A549 (cell line): Measurements from ENCODE around the gene OPCML.

Source experiments
- BHLHE40 ChIP-seq: IDR thresholded peaks from 2 replicates; pipeline ENCODE4 v1.6.1; 2012; ENCODE audit warnings: low read depth, low read length, inconsistent platforms
- CBX8 ChIP-seq: fragments of 200-600 bp; sonication (generic); IDR thresholded peaks from 2 replicates; pipeline ENCODE4 v1.6.1; 2016
- EP300 ChIP-seq, 2 experiments: fragments of >200 bp; sonication (Bioruptor Twin); formaldehyde crosslinking; IDR thresholded peaks; 2 replicates in 1 of 2; 3 replicates in 1 of 2; pipeline ENCODE4 v1.6.1; 2016 to 2017
- PHF8 ChIP-seq: fragments of 200-600 bp; sonication (generic); IDR thresholded peaks from 2 replicates; pipeline ENCODE4 v1.6.1; 2016; ENCODE audit warnings: low read depth, mild to moderate bottlenecking, antibody characterized with exemption, moderate library complexity, borderline replicate concordance
- POLR2AphosphoS2 ChIP-seq: conservative IDR thresholded peaks from 2 replicates; pipeline ENCODE4 v1.6.1; 2012; ENCODE audit warnings: low read length, improper control_type of control experiment, inconsistent platforms
- RAD21 ChIP-seq, 2 experiments: fragments of >200 bp in 1 of 2; sonication (Bioruptor Twin) in 1 of 2; formaldehyde crosslinking in 1 of 2; IDR thresholded peaks in 1 of 2; conservative IDR thresholded peaks in 1 of 2; 2 replicates in 1 of 2; 3 replicates in 1 of 2; pipeline ENCODE4 v1.6.1; 2012 to 2018; ENCODE audit warnings: inconsistent platforms in 1 of 2
- RARB ChIP-seq: fragments of 250-450 bp; sonication (Bioruptor Pico); IDR thresholded peaks from 2 replicates; pipeline ENCODE4 v1.8.0; 2021; ENCODE audit warnings: mild to moderate bottlenecking, moderate library complexity
- RCOR1 ChIP-seq: fragments of 150-350 bp; IDR thresholded peaks from 2 replicates; pipeline ENCODE4 v1.6.1; 2014; ENCODE audit warnings: antibody characterized with exemption, low read length, low read depth
- TF ChIP-seq, protein P1 (sequence below): fragments of >200 bp; sonication (Bioruptor Twin); formaldehyde crosslinking; IDR thresholded peaks from 3 replicates; pipeline ENCODE4 v1.5.1; 2016
- TF ChIP-seq, protein P2 (sequence below): IDR thresholded peaks from 2 replicates; pipeline ENCODE4 v1.6.1; 2012
- TF ChIP-seq, protein P3 (sequence below): fragments of >200 bp; sonication (Bioruptor Twin); formaldehyde crosslinking; IDR thresholded peaks from 3 replicates; pipeline ENCODE4 v1.6.1; 2016
- TF ChIP-seq, protein P4 (sequence below): IDR thresholded peaks from 2 replicates; pipeline ENCODE4 v1.6.1; 2012
- TF ChIP-seq, protein P5 (sequence below): fragments of 200-600 bp; sonication (generic); IDR thresholded peaks from 2 replicates; pipeline ENCODE4 v1.6.1; 2016; ENCODE audit warnings: antibody characterized with exemption, mild to moderate bottlenecking, moderate library complexity

DNA sequence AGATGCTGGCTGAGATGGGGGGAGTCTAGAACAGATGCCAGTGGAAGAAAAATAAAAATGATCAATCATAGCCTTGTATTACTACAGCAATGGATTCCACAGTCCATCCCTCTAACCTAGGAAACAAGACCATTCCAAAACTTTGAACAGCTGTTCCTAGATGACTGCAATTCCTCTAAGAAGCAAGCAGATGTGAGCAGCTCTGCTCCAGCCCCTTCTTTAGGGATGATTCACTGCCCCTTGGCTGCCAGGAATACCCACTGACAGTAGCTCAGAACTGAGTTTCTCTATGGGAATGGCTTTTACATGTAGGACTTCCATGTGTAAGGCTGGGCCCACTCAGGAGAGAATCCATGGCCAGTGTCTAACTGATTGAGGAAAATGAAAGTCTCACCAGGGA lies 943.9 kb downstream of the OPCML start:
- TF ChIP-seq, protein P1, sequence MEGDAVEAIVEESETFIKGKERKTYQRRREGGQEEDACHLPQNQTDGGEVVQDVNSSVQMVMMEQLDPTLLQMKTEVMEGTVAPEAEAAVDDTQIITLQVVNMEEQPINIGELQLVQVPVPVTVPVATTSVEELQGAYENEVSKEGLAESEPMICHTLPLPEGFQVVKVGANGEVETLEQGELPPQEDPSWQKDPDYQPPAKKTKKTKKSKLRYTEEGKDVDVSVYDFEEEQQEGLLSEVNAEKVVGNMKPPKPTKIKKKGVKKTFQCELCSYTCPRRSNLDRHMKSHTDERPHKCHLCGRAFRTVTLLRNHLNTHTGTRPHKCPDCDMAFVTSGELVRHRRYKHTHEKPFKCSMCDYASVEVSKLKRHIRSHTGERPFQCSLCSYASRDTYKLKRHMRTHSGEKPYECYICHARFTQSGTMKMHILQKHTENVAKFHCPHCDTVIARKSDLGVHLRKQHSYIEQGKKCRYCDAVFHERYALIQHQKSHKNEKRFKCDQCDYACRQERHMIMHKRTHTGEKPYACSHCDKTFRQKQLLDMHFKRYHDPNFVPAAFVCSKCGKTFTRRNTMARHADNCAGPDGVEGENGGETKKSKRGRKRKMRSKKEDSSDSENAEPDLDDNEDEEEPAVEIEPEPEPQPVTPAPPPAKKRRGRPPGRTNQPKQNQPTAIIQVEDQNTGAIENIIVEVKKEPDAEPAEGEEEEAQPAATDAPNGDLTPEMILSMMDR = no peak
- TF ChIP-seq PHF8 = no peak
- no peak for TF ChIP-seq RARB (CRISPR knock-in tag)
- TF ChIP-seq EP300 (IDR thresholded peaks at IDR 0.05) = no peak
- TF ChIP-seq RCOR1 = no peak
- no peak for TF ChIP-seq CBX8
- TF ChIP-seq, protein P2, sequence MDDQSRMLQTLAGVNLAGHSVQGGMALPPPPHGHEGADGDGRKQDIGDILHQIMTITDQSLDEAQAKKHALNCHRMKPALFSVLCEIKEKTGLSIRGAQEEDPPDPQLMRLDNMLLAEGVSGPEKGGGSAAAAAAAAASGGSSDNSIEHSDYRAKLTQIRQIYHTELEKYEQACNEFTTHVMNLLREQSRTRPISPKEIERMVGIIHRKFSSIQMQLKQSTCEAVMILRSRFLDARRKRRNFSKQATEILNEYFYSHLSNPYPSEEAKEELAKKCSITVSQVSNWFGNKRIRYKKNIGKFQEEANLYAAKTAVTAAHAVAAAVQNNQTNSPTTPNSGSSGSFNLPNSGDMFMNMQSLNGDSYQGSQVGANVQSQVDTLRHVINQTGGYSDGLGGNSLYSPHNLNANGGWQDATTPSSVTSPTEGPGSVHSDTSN = no peak
- TF ChIP-seq, protein P3, sequence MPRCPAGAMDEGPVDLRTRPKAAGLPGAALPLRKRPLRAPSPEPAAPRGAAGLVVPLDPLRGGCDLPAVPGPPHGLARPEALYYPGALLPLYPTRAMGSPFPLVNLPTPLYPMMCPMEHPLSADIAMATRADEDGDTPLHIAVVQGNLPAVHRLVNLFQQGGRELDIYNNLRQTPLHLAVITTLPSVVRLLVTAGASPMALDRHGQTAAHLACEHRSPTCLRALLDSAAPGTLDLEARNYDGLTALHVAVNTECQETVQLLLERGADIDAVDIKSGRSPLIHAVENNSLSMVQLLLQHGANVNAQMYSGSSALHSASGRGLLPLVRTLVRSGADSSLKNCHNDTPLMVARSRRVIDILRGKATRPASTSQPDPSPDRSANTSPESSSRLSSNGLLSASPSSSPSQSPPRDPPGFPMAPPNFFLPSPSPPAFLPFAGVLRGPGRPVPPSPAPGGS = no peak
- TF ChIP-seq POLR2AphosphoS2 = no peak
- no peak for TF ChIP-seq BHLHE40
- TF ChIP-seq, protein P4, sequence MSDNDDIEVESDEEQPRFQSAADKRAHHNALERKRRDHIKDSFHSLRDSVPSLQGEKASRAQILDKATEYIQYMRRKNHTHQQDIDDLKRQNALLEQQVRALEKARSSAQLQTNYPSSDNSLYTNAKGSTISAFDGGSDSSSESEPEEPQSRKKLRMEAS = no peak
- TF ChIP-seq RAD21 (conservative IDR thresholded peaks at IDR 0.05 in 1 of 2, IDR thresholded peaks at IDR 0.05 in 1 of 2) = no peak
- TF ChIP-seq, protein P5, sequence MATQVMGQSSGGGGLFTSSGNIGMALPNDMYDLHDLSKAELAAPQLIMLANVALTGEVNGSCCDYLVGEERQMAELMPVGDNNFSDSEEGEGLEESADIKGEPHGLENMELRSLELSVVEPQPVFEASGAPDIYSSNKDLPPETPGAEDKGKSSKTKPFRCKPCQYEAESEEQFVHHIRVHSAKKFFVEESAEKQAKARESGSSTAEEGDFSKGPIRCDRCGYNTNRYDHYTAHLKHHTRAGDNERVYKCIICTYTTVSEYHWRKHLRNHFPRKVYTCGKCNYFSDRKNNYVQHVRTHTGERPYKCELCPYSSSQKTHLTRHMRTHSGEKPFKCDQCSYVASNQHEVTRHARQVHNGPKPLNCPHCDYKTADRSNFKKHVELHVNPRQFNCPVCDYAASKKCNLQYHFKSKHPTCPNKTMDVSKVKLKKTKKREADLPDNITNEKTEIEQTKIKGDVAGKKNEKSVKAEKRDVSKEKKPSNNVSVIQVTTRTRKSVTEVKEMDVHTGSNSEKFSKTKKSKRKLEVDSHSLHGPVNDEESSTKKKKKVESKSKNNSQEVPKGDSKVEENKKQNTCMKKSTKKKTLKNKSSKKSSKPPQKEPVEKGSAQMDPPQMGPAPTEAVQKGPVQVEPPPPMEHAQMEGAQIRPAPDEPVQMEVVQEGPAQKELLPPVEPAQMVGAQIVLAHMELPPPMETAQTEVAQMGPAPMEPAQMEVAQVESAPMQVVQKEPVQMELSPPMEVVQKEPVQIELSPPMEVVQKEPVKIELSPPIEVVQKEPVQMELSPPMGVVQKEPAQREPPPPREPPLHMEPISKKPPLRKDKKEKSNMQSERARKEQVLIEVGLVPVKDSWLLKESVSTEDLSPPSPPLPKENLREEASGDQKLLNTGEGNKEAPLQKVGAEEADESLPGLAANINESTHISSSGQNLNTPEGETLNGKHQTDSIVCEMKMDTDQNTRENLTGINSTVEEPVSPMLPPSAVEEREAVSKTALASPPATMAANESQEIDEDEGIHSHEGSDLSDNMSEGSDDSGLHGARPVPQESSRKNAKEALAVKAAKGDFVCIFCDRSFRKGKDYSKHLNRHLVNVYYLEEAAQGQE = no peak
